ENCODE data around the gene ICOSLG.

- no peak for TF ChIP-seq CTCF (IDR thresholded peaks at IDR 0.05; ENCODE audit: low read length)
- no peak for TF ChIP-seq EZH2 (optimal IDR thresholded peaks at IDR 0.05; ENCODE audit: low read depth, low read length)
These were observed 28.3 kb upstream of the ICOSLG start for GRCh38 chr21:44269090-44269489.

Data from MM.1S (cell line).